H1 (cell line): ENCODE data around the gene S100PBP. TPM values are rescaled to one million over a fixed set of nuclear protein-coding genes. Genes with fewer than 3 reads are reported as not detected.

Source experiments
- ATF3 ChIP-seq: IDR thresholded peaks from 2 replicates; pipeline ENCODE4 v1.6.1; 2011; ENCODE audit warnings: low read depth, mild to moderate bottlenecking, low read length; ENCODE audit not compliant: insufficient read depth
- CREB1 ChIP-seq: IDR thresholded peaks from 2 replicates; pipeline ENCODE4 v1.6.1; 2012; ENCODE audit warnings: inconsistent platforms
- EP300 ChIP-seq, 2 experiments: IDR thresholded peaks; 1 replicate in 1 of 2; 2 replicates in 1 of 2; pipeline ENCODE4 v1.6.1; 2011 to 2012; ENCODE audit warnings: low read depth in 2 of 2, low read length in 2 of 2, mild to moderate bottlenecking in 2 of 2, borderline replicate concordance in 1 of 2, inconsistent platforms in 1 of 2, moderate library complexity in 1 of 2
- HDAC2 ChIP-seq, 2 experiments: fragments of 300-600 bp in 1 of 2; sonication (generic) in 1 of 2; IDR thresholded peaks; 2 replicates each; pipeline ENCODE4 v1.6.1; 2011 to 2012; ENCODE audit warnings: low read depth in 2 of 2, low read length in 2 of 2, mild to moderate bottlenecking in 2 of 2, moderate library complexity in 2 of 2, borderline replicate concordance in 1 of 2, inconsistent platforms in 1 of 2
- MAX ChIP-seq: IDR thresholded peaks from 2 replicates; pipeline ENCODE4 v1.6.1; 2012; ENCODE audit warnings: inconsistent platforms
- SIN3A ChIP-seq, 2 experiments: IDR thresholded peaks in 1 of 2; conservative IDR thresholded peaks in 1 of 2; 2 replicates each; pipeline ENCODE4 v1.6.1; 2011 to 2012; ENCODE audit warnings: low read length in 2 of 2, improper control_type of control experiment in 1 of 2, low read depth in 1 of 2, mild to moderate bottlenecking in 1 of 2
- polyA plus RNA-seq, 7 experiments: library from polyadenylated mRNA; depleted of rRNA in 3 of 7; stranded (reverse) in 5 of 7; unstranded in 2 of 7; fragments of >200 nt in 5 of 7; fragments of 200-250 nt in 2 of 7; gene quantifications; 1 replicate in 5 of 7; 2 replicates in 1 of 7; 4 replicates in 1 of 7; pipeline versions ENCODE4 v1.2.1 to v1.2.3, GENCODE V29; 2011 to 2013; ENCODE audit warnings: missing spikeins in 2 of 7, mixed read lengths in 2 of 7
- total RNA-seq: library from RNA; stranded (reverse); fragmentation: NEBNext Ultra II Directional; extraction: Animal tissue kit (Norgen Biotek cat#: 25700); gene quantifications from 2 replicates; pipeline ENCODE4 v1.2.1, GENCODE V29; 2021

The S100PBP gene
- total and polyA plus RNA-seq, 2 of the 8 experiments (the other 6 are each of a cell fraction or from before 2014, with no cell fraction given): 43.8 to 68.3 TPM

DNA sequence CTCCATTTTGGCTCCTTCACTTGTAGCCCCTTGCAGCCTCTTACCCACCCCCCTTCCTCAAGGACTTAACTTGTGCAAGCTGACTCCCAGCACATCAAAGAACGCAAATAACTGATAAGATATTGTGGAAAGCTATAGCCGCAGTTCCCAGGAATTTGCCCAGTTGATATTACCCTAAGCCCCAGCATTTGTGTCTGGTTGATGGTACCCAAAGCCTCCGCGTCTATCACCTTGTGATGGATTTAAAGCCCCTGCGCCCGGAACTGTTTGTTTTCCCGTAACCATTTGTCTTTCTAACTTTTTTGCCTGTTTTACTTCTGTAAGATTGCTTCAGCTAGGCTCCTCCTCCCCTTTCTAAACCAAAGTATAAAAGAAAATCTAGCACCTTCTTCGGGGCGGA, 6.2 kb upstream of the S100PBP start (continued):
- no peak for TF ChIP-seq SIN3A (conservative IDR thresholded peaks at IDR 0.05 in 1 of 2, IDR thresholded peaks at IDR 0.05 in 1 of 2; ENCODE audit: low read depth in 1 of 2, low read length in 2 of 2)
- no peak for TF ChIP-seq ATF3
- TF ChIP-seq CREB1: no peak
- TF ChIP-seq EP300 (IDR thresholded peaks at IDR 0.05; ENCODE audit: borderline replicate concordance in 1 of 2, low read depth in 2 of 2, low read length in 2 of 2): no peak
- no peak for TF ChIP-seq MAX
- TF ChIP-seq HDAC2 (IDR thresholded peaks at IDR 0.05; ENCODE audit: borderline replicate concordance in 1 of 2, low read depth in 2 of 2, low read length in 2 of 2): no peak
